ENCODE results near the gene CSTF2T. TPM values are rescaled to one million over a fixed set of nuclear protein-coding genes. Genes with fewer than 3 reads are reported as not detected.

The CSTF2T gene
- total RNA-seq, 1 donor from 2014 or later: 23.8 TPM

GRCh38 chr10:51687296-51687695 is 12.1 kb downstream of the CSTF2T start:
- Mint-ChIP-seq H3K27me3 (ENCODE audit: low read depth) (no peaks in the 10 kb centered on the region), H3K4me1 (peaks cover 6% of the 10 kb centered on the region), H3K9me3 (peaks cover 18% of the 10 kb centered on the region), H3K4me3 (no peak overlapping the region), H3K36me3 (peaks cover 7% of the 10 kb centered on the region), H3K27ac (no peak overlapping the region)
- DNase-seq (ENCODE audit: low spot score in 2 of 2, unreplicated experiment in 2 of 2): no peak
- no peak for TF ChIP-seq CTCF (IDR thresholded peaks at IDR 0.05; ENCODE audit: unreplicated experiment)

- H3K4me3 Mint-ChIP-seq: no peak overlapping the region
- peaks cover 7% of the 10 kb centered on the region for H3K36me3 Mint-ChIP-seq
- no peak overlapping the region for H3K27ac Mint-ChIP-seq
- peaks cover 6% of the 10 kb centered on the region for H3K4me1 Mint-ChIP-seq
- DNase-seq (ENCODE audit: low spot score in 2 of 2, unreplicated experiment in 2 of 2): no peak
- H3K9me3 Mint-ChIP-seq: peaks cover 18% of the 10 kb centered on the region
- no peaks in the 10 kb centered on the region for H3K27me3 Mint-ChIP-seq (ENCODE audit: low read depth)
- no peak for TF ChIP-seq CTCF (IDR thresholded peaks at IDR 0.05; ENCODE audit: unreplicated experiment)
These were observed 13.6 kb downstream of the CSTF2T start for GRCh38 chr10:51685768-51686167.

GRCh38 chr10:51683031-51683691 is 16.2 kb downstream of the CSTF2T start:
- TF ChIP-seq CTCF (IDR thresholded peaks at IDR 0.05; ENCODE audit: unreplicated experiment): no peak
- Mint-ChIP-seq H3K36me3 (peaks cover 2% of the 10 kb centered on the region), H3K4me3 (no peak overlapping the region), H3K27me3 (ENCODE audit: low read depth) (no peaks in the 10 kb centered on the region), H3K27ac (no peak overlapping the region), H3K4me1 (peaks cover 9% of the 10 kb centered on the region), H3K9me3 (no peaks in the 10 kb centered on the region)
- DNase-seq (ENCODE audit: low spot score in 2 of 2, unreplicated experiment in 2 of 2): no peak

- Mint-ChIP-seq H3K36me3 (no peaks in the 10 kb centered on the region), H3K4me3 (no peak overlapping the region), H3K4me1 (peaks cover 28% of the 10 kb centered on the region), H3K27ac (no peak overlapping the region), H3K9me3 (no peaks in the 10 kb centered on the region), H3K27me3 (ENCODE audit: low read depth) (no peaks in the 10 kb centered on the region)
- no peak for DNase-seq (ENCODE audit: low spot score in 2 of 2, unreplicated experiment in 2 of 2)
- no peak for TF ChIP-seq CTCF (IDR thresholded peaks at IDR 0.05; ENCODE audit: unreplicated experiment)
These were observed 19.6 kb downstream of the CSTF2T start for GRCh38 chr10:51679841-51680240.

GRCh38 chr10:51675088-51675487 is 24.3 kb downstream of the CSTF2T start:
- Mint-ChIP-seq H3K27me3 (ENCODE audit: low read depth) (no peaks in the 10 kb centered on the region), H3K4me1 (peaks cover 26% of the 10 kb centered on the region), H3K27ac (no peak overlapping the region), H3K36me3 (peaks cover 13% of the 10 kb centered on the region), H3K9me3 (peaks cover 25% of the 10 kb centered on the region), H3K4me3 (no peak overlapping the region)
- no peak for TF ChIP-seq CTCF (IDR thresholded peaks at IDR 0.05; ENCODE audit: unreplicated experiment)
- DNase-seq (ENCODE audit: low spot score in 2 of 2, unreplicated experiment in 2 of 2): no peak

Data from mesothelial cell of epicardium (in vitro differentiated cells).